Duodenal mucosa (tissue), 2 donors: Measurements from ENCODE around the gene RASA4B.

ENCODE experiments used
- H3K27ac ChIP-seq: one replicate; pipeline ENCODE4 v1.7.0; 2013; ENCODE audit warnings: low read depth, low read length
- H3K27me3 ChIP-seq, 2 donors: one replicate each; pipeline ENCODE4 v1.7.0; 2013; ENCODE audit warnings: low read length in 2 of 2, control low read depth in 1 of 2; ENCODE audit not compliant: insufficient read depth in 2 of 2, control insufficient read depth in 1 of 2
- H3K36me3 ChIP-seq, 2 donors: one replicate each; pipeline ENCODE4 v1.7.0; 2013; ENCODE audit warnings: low read length in 2 of 2, control low read depth in 1 of 2; ENCODE audit not compliant: insufficient read depth in 2 of 2, control insufficient read depth in 1 of 2
- H3K4me1 ChIP-seq, 2 donors: one replicate each; pipeline ENCODE4 v1.7.0; 2013; ENCODE audit warnings: low read length in 2 of 2, control low read depth in 1 of 2; ENCODE audit not compliant: insufficient read depth in 2 of 2, control insufficient read depth in 1 of 2
- H3K4me3 ChIP-seq, 2 donors: one replicate each; pipeline ENCODE4 v1.7.0; 2013; ENCODE audit warnings: low read length in 2 of 2, low read depth in 1 of 2
- H3K9ac ChIP-seq, 2 donors: one replicate each; pipeline ENCODE4 v1.7.0; 2013; ENCODE audit warnings: low read length in 2 of 2, low read depth in 1 of 2
- H3K9me3 ChIP-seq, 2 donors: one replicate each; pipeline ENCODE4 v1.7.0; 2013; ENCODE audit warnings: low read length in 2 of 2, control low read depth in 1 of 2; ENCODE audit not compliant: control insufficient read depth in 1 of 2

Gene RASA4B

GRCh38 chr7:102473271-102473991 is 44.1 kb downstream of the RASA4B start:
- H3K27ac ChIP-seq: no peak overlapping the region
- peaks cover 0 to 17% of the 10 kb centered on the region in 2 donors for H3K36me3 ChIP-seq
- H3K4me3 ChIP-seq: no peak overlapping the region
- no peaks in the 10 kb centered on the region for H3K9me3 ChIP-seq
- H3K9ac ChIP-seq: no peak overlapping the region
- no peaks in the 10 kb centered on the region for H3K27me3 ChIP-seq
- H3K4me1 ChIP-seq: peaks cover 9 to 10% of the 10 kb centered on the region in 2 donors

- no peaks in the 10 kb centered on the region for H3K27me3 ChIP-seq
- H3K36me3 ChIP-seq: peaks cover 0 to 20% of the 10 kb centered on the region in 2 donors
- H3K9ac ChIP-seq: no peak overlapping the region
- H3K4me1 ChIP-seq: peaks cover 9 to 10% of the 10 kb centered on the region in 2 donors
- no peak overlapping the region for H3K27ac ChIP-seq
- H3K4me3 ChIP-seq: no peak overlapping the region
- no peaks in the 10 kb centered on the region for H3K9me3 ChIP-seq
Measured at GRCh38 chr7:102472126-102473041, 45.2 kb downstream of the RASA4B start.

- Histone ChIP-seq H3K27me3 (no peaks in the 10 kb centered on the region), H3K9ac (no peak overlapping the region), H3K27ac (no peak overlapping the region), H3K4me1 (peaks cover 9 to 10% of the 10 kb centered on the region in 2 donors), H3K4me3 (no peak overlapping the region), H3K9me3 (no peaks in the 10 kb centered on the region), H3K36me3 (peaks cover 0 to 20% of the 10 kb centered on the region in 2 donors)
Measured at GRCh38 chr7:102471791-102472125, 45.8 kb downstream of the RASA4B start.

- peak overlapping the region in 1 of 2 donors; percentile 45 for H3K4me3 ChIP-seq
- H3K27me3 ChIP-seq: no peaks in the 10 kb centered on the region
- peaks cover 0 to 20% of the 10 kb centered on the region in 2 donors for H3K36me3 ChIP-seq
- no peak overlapping the region for H3K27ac ChIP-seq
- peaks cover 15 to 17% of the 10 kb centered on the region in 2 donors for H3K4me1 ChIP-seq
- no peak overlapping the region for H3K9ac ChIP-seq
- no peaks in the 10 kb centered on the region for H3K9me3 ChIP-seq
Measured at GRCh38 chr7:102469972-102470825, 47.4 kb downstream of the RASA4B start.

GRCh38 chr7:102469351-102469971 is 48.1 kb downstream of the RASA4B start:
- Histone ChIP-seq H3K9ac (no peak overlapping the region), H3K27ac (no peak overlapping the region), H3K27me3 (no peaks in the 10 kb centered on the region), H3K36me3 (peaks cover 0 to 20% of the 10 kb centered on the region in 2 donors), H3K4me1 (peaks cover 15 to 17% of the 10 kb centered on the region in 2 donors), H3K4me3 (no peak overlapping the region), H3K9me3 (no peaks in the 10 kb centered on the region)

GRCh38 chr7:102468478-102469350 is 48.9 kb downstream of the RASA4B start:
- H3K36me3 ChIP-seq: peaks cover 0 to 20% of the 10 kb centered on the region in 2 donors
- H3K4me1 ChIP-seq: peaks cover 18 to 23% of the 10 kb centered on the region in 2 donors
- no peaks in the 10 kb centered on the region for H3K27me3 ChIP-seq
- no peak overlapping the region for H3K4me3 ChIP-seq
- H3K9ac ChIP-seq: no peak overlapping the region
- H3K9me3 ChIP-seq: no peaks in the 10 kb centered on the region
- H3K27ac ChIP-seq: no peak overlapping the region

GRCh38 chr7:102467581-102468477 is 49.7 kb downstream of the RASA4B start:
- H3K9ac ChIP-seq: no peak overlapping the region
- no peaks in the 10 kb centered on the region for H3K9me3 ChIP-seq
- H3K27ac ChIP-seq: no peak overlapping the region
- peaks cover 19 to 26% of the 10 kb centered on the region in 2 donors for H3K4me1 ChIP-seq
- H3K27me3 ChIP-seq: no peaks in the 10 kb centered on the region
- H3K36me3 ChIP-seq: peaks cover 0 to 12% of the 10 kb centered on the region in 2 donors
- H3K4me3 ChIP-seq: no peak overlapping the region

- peaks cover 19 to 26% of the 10 kb centered on the region in 2 donors for H3K4me1 ChIP-seq
- H3K9me3 ChIP-seq: no peaks in the 10 kb centered on the region
- H3K4me3 ChIP-seq: peak overlapping the region; percentile 98 to 100
- no peaks in the 10 kb centered on the region for H3K27me3 ChIP-seq
- peaks cover 0 to 3% of the 10 kb centered on the region in 2 donors for H3K36me3 ChIP-seq
- H3K27ac ChIP-seq: no peak overlapping the region
- no peak overlapping the region for H3K9ac ChIP-seq
Measured at GRCh38 chr7:102466097-102466496, 51.5 kb downstream of the RASA4B start.
